Measurements from ENCODE around the gene UFD1. TPM values are rescaled to one million over a fixed set of nuclear protein-coding genes. Genes with fewer than 3 reads are reported as not detected.

The UFD1 gene
- total RNA-seq, 2 donors from 2014 or later, result 22.7 to 33.8 TPM

DNA sequence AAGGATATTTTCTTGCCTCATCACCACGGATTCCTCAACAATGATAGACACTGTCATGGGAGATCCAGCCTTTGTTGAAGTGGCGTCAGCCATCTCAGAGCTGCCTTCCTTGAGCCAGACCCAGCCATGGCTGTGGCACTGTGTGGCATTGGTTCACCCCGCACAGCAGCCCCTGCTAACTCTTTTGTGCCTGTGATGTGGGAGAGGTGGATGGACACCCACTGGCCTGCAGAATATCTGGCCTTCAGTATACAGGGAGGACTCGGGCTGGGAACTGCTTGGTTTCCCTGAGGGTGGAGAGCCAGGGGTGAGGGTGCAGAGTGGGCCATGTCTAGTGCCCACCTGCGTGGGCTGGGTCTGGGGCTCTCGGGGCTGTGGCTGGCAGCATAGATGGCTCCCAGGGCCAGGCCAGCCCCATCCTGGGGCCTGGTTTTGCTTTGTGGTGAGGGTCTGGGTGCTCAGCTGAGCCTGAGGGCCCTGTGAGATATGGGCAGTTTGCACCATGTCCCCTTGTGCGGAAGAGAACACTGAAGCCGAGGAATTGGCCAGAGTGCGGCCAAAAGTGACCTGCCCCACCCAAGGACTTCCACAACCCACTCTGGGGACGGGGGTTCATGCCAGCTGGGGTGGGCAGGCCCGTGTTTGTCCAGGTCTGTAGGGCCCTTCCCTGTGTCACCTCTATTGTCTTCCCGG, 39.1 kb upstream of the UFD1 start:
- Histone ChIP-seq H3K27ac (no peak overlapping the region), H3K4me1 (peaks cover 0 to 6% of the 10 kb centered on the region in 2 donors), H3K27me3 (no peaks in the 10 kb centered on the region), H3K4me3 (no peak overlapping the region), H3K9me3 (peaks cover 0 to 13% of the 10 kb centered on the region in 2 donors), H3K36me3 (no peaks in the 10 kb centered on the region)
- TF ChIP-seq, protein P1, sequence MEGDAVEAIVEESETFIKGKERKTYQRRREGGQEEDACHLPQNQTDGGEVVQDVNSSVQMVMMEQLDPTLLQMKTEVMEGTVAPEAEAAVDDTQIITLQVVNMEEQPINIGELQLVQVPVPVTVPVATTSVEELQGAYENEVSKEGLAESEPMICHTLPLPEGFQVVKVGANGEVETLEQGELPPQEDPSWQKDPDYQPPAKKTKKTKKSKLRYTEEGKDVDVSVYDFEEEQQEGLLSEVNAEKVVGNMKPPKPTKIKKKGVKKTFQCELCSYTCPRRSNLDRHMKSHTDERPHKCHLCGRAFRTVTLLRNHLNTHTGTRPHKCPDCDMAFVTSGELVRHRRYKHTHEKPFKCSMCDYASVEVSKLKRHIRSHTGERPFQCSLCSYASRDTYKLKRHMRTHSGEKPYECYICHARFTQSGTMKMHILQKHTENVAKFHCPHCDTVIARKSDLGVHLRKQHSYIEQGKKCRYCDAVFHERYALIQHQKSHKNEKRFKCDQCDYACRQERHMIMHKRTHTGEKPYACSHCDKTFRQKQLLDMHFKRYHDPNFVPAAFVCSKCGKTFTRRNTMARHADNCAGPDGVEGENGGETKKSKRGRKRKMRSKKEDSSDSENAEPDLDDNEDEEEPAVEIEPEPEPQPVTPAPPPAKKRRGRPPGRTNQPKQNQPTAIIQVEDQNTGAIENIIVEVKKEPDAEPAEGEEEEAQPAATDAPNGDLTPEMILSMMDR (IDR thresholded peaks at IDR 0.05), result no peak
- DNase-seq (ENCODE audit: low spot score), result no peak

DNA sequence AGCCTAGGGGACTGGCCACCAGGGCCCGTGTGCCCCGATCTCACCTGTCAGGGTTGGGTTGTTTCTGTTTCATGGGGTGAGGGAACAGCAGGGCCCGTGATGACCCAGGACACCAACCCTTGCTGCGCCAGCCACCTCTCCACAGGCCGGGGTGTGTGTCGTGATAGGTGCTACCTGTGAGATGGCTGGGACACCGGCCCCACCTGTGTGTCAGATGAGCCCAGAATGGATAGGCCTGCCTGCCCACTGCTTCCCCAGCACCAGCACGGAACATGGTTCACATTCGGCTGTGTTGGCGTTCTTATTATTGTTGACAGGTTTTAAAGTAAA, 38.1 kb upstream of the UFD1 start:
- H3K36me3 ChIP-seq, result no peaks in the 10 kb centered on the region
- H3K9me3 ChIP-seq, result peaks cover 0 to 14% of the 10 kb centered on the region in 2 donors
- no peak for DNase-seq (ENCODE audit: low spot score)
- H3K4me1 ChIP-seq, result peaks cover 0 to 2% of the 10 kb centered on the region in 2 donors
- H3K27ac ChIP-seq, result no peak overlapping the region
- no peak overlapping the region for H3K4me3 ChIP-seq
- H3K27me3 ChIP-seq, result no peaks in the 10 kb centered on the region
- TF ChIP-seq, protein P1 (IDR thresholded peaks at IDR 0.05), result no peak

DNA sequence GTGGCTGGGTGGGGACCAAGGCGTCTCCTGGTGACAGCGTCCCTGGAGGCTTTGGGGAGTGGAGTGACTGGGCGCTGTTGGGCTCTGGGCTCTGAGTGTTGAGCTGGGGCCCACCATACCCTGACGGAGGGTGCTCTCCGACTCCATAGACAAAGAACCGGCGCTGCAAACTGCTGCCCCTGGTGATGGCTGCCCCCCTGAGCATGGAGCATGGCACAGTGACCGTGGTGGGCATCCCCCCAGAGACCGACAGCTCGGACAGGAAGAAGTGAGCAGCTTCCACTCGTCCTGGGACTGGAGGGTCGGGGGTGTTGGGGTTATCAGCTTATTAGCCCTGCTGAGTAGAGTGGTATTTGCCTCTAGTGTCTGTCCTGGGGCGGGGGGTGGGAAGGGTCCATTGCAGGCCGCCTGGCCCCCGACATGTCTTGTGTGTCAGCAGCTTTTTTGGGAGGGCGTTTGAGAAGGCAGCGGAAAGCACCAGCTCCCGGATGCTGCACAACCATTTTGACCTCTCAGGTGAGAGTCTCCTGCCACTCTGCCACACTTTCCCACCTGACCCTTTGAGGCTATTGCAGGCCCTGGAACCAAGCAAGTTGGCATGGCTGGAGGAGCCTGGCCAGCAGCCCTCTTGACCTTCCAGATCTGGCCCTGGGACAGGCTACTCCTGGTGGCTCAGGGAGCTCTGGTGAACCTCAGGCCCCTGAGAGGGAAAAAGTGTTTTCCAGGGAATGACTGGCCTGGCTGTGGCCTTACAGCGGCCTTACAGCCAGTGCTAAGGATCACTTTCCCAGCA, 37.6 kb upstream of the UFD1 start:
- TF ChIP-seq, protein P1 (IDR thresholded peaks at IDR 0.05), result no peak
- DNase-seq (ENCODE audit: low spot score), result no peak
- Histone ChIP-seq H3K27ac (no peak overlapping the region), H3K9me3 (peaks cover 0 to 14% of the 10 kb centered on the region in 2 donors), H3K36me3 (no peaks in the 10 kb centered on the region), H3K4me1 (no peaks in the 10 kb centered on the region), H3K27me3 (no peaks in the 10 kb centered on the region), H3K4me3 (no peak overlapping the region)

DNA sequence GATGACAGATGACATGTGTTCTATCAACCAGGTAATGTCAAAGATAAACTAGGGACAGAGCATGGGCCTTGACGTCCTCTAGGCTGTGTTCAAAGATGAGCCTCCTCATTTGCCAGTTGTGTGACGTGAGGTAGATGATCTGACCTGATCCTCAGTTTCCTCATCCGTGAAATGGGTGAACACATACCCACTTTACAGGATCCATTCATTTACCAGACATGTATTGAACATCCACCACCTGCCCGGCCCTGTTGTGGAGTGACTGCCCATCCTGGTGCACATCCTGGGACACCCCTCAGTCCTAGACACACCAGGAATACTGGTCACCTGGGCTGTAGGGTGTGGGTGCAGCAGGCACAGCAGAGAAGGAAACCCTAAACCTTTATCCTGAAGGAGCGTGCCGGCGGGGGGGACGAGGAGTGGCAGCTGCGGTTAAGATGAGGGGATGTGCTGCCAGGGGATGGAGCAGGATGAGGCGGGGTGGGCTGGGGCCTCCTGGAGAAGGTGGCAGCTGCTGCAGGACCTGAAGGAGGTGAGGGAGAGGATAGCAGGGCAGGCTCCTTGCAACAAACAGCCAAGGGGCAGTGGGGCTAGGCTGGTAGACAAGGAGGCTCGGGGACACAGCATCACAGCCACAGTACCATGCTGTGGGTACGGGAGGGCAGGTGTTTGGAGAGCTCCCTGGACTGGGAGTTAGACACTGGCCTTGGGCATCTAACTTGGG, 36.8 kb upstream of the UFD1 start:
- Histone ChIP-seq H3K27ac (no peak overlapping the region), H3K27me3 (no peaks in the 10 kb centered on the region), H3K4me3 (no peak overlapping the region), H3K4me1 (no peaks in the 10 kb centered on the region), H3K9me3 (peaks cover 0 to 14% of the 10 kb centered on the region in 2 donors), H3K36me3 (no peaks in the 10 kb centered on the region)
- no peak for DNase-seq (ENCODE audit: low spot score)
- TF ChIP-seq, protein P1 (IDR thresholded peaks at IDR 0.05), result no peak

DNA sequence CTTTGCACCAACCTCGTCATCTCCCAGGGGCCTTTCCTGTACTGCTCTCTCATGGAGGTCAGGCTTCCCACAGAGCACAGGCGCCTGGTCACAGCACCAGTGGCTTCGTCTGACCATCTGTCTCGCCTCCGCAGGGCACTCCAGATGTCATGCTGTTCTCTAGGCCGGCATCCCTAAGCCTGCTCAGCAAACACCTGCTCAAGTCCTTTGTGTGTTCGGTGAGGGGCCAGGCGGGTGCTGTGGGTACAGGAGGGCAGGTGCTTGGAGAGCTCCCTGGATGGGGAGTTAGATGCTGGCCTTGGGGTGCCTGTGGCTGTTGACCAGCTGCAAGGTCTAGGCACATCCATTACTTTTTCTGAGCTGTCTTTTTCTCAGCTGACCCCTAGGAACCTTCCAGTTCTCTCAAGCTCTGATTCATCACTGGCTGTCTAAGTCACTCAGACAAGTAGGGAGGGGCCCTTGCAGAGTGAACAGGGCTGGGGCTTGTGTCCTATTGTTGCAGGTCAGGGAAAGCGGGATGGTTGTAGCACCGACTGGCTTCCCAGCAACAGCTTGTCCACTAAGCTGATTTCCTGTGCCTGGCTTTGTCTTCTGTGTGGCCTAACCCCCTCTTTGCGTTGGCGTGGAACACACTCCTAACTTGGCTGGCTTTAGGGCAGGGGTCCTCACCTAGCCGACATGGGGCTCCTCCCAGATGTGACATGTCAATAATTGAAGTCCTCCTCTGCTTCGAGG, 36.0 kb upstream of the UFD1 start:
- H3K27ac ChIP-seq, result no peak overlapping the region
- no peaks in the 10 kb centered on the region for H3K36me3 ChIP-seq
- no peaks in the 10 kb centered on the region for H3K27me3 ChIP-seq
- DNase-seq (ENCODE audit: low spot score), result no peak
- no peak overlapping the region for H3K4me3 ChIP-seq
- peaks cover 0 to 14% of the 10 kb centered on the region in 2 donors for H3K9me3 ChIP-seq
- no peaks in the 10 kb centered on the region for H3K4me1 ChIP-seq
- TF ChIP-seq, protein P1 (IDR thresholded peaks at IDR 0.05), result no peak

All from right atrium auricular region (tissue), 2 donors.